Activated CD8-positive, alpha-beta T cell treated with anti-CD3 and anti-CD28 coated beads, Interleukin-2, amount 10 ng/mL, durations not matched to agents 7 days and 5 days (primary cell): Measurements from ENCODE around the gene LRMDA. TPM values are rescaled to one million over a fixed set of nuclear protein-coding genes. Genes with fewer than 3 reads are reported as not detected.

Experiments
- ATAC-seq: fragments of 150-1000 bp; cut with Tn5 transposase; one replicate; pipeline ENCODE4 v1.10.0; 2021; ENCODE audit warnings: moderate library complexity
- CTCF ChIA-PET: fragments of 350-600 bp; sonication (Branson Sonifier 250); formaldehyde crosslinking; loops from one replicate; lab custom pipeline; 2021; ENCODE audit warnings: antibody characterized with exemption; lab: Charles Lee
- POLR2A ChIA-PET: fragments of 350-600 bp; sonication (Branson Sonifier 250); formaldehyde crosslinking; loops from one replicate; lab custom pipeline; 2021; ENCODE audit warnings: antibody characterized with exemption; lab: Charles Lee
- DNase-seq: peaks from one replicate; pipeline ENCODE4 v3.0.0-alpha.2; 2020
- H3K27ac Mint-ChIP-seq: one replicate; pipeline ENCODE4 v1.8.0; 2021; ENCODE audit warnings: mild to moderate bottlenecking, mixed read lengths
- H3K27me3 Mint-ChIP-seq: one replicate; pipeline ENCODE4 v1.8.0; 2021; ENCODE audit warnings: low read depth, mixed read lengths
- H3K36me3 Mint-ChIP-seq: one replicate; pipeline ENCODE4 v1.8.0; 2021; ENCODE audit warnings: low read depth, mixed read lengths
- H3K4me1 Mint-ChIP-seq: one replicate; pipeline ENCODE4 v1.8.0; 2021; ENCODE audit warnings: low read depth, mixed read lengths
- H3K4me3 Mint-ChIP-seq: one replicate; pipeline ENCODE4 v1.8.0; 2021; ENCODE audit warnings: mild to moderate bottlenecking, mixed read lengths
- H3K9me3 Mint-ChIP-seq: one replicate; pipeline ENCODE4 v1.8.0; 2022; ENCODE audit warnings: mixed read lengths; ENCODE audit not compliant: insufficient read depth
- total RNA-seq, 2 experiments: library from RNA; stranded (reverse); gene quantifications; one replicate each; pipeline ENCODE4 v1.2.3, GENCODE V29; 2021

LRMDA gene
- total RNA-seq, 2 experiments from 2014 or later = not detected

- DNase-seq (no peak), ATAC-seq (no peak)
- H3K4me3 Mint-ChIP-seq = no peak overlapping the region
- H3K9me3 Mint-ChIP-seq = no peaks in the 10 kb centered on the region
- CTCF ChIA-PET = no interaction called here
- H3K27me3 Mint-ChIP-seq = peaks cover 2% of the 10 kb centered on the region
- no peaks in the 10 kb centered on the region for H3K4me1 Mint-ChIP-seq
- H3K27ac Mint-ChIP-seq = no peak overlapping the region
- POLR2A ChIA-PET = no interaction called here
- no peaks in the 10 kb centered on the region for H3K36me3 Mint-ChIP-seq
Measured at GRCh38 chr10:75803816-75804552, 372.6 kb downstream of the LRMDA start.

GRCh38 chr10:75806186-75806585, 374.8 kb downstream of the LRMDA start:
- H3K4me3 Mint-ChIP-seq = no peak overlapping the region
- ATAC-seq = no peak
- no peak for DNase-seq
- H3K27ac Mint-ChIP-seq = no peak overlapping the region
- CTCF ChIA-PET = no interaction called here
- no peaks in the 10 kb centered on the region for H3K9me3 Mint-ChIP-seq
- H3K36me3 Mint-ChIP-seq = no peaks in the 10 kb centered on the region
- no peaks in the 10 kb centered on the region for H3K27me3 Mint-ChIP-seq
- H3K4me1 Mint-ChIP-seq = no peaks in the 10 kb centered on the region
- POLR2A ChIA-PET = no interaction called here

- H3K9me3 Mint-ChIP-seq = no peaks in the 10 kb centered on the region
- no peaks in the 10 kb centered on the region for H3K27me3 Mint-ChIP-seq
- no peaks in the 10 kb centered on the region for H3K4me1 Mint-ChIP-seq
- no peak overlapping the region for H3K4me3 Mint-ChIP-seq
- CTCF ChIA-PET = no interaction called here
- POLR2A ChIA-PET = no interaction called here
- DNase-seq (no peak), ATAC-seq (no peak)
- H3K36me3 Mint-ChIP-seq = no peaks in the 10 kb centered on the region
- H3K27ac Mint-ChIP-seq = no peak overlapping the region
Measured at GRCh38 chr10:75807456-75807855, 376.0 kb downstream of the LRMDA start.

- Mint-ChIP-seq H3K27me3 (no peaks in the 10 kb centered on the region), H3K4me3 (no peak overlapping the region), H3K27ac (no peak overlapping the region), H3K9me3 (no peaks in the 10 kb centered on the region), H3K4me1 (no peaks in the 10 kb centered on the region), H3K36me3 (no peaks in the 10 kb centered on the region)
- ATAC-seq (no peak), DNase-seq (no peak)
- POLR2A ChIA-PET = no interaction called here
- CTCF ChIA-PET = no interaction called here
Measured at GRCh38 chr10:75809003-75809402, 377.6 kb downstream of the LRMDA start.

- Mint-ChIP-seq H3K4me1 (no peaks in the 10 kb centered on the region), H3K9me3 (no peaks in the 10 kb centered on the region), H3K4me3 (no peak overlapping the region), H3K36me3 (no peaks in the 10 kb centered on the region), H3K27me3 (peaks cover 2% of the 10 kb centered on the region), H3K27ac (no peak overlapping the region)
- ATAC-seq (no peak), DNase-seq (no peak)
- ChIA-PET POLR2A (no interaction called here), CTCF (no interaction called here)
Measured at GRCh38 chr10:75814014-75814413, 382.6 kb downstream of the LRMDA start.

- Mint-ChIP-seq H3K4me1 (no peaks in the 10 kb centered on the region), H3K27me3 (peaks cover 2% of the 10 kb centered on the region), H3K27ac (no peak overlapping the region), H3K36me3 (no peaks in the 10 kb centered on the region), H3K9me3 (no peaks in the 10 kb centered on the region), H3K4me3 (no peak overlapping the region)
- POLR2A ChIA-PET = no interaction called here
- DNase-seq = no peak
- CTCF ChIA-PET = no interaction called here
- ATAC-seq = no peak
Measured at GRCh38 chr10:75815066-75815465, 383.6 kb downstream of the LRMDA start.

- ATAC-seq (no peak), DNase-seq (no peak)
- Mint-ChIP-seq H3K36me3 (no peaks in the 10 kb centered on the region), H3K27me3 (peaks cover 2% of the 10 kb centered on the region), H3K4me1 (no peaks in the 10 kb centered on the region), H3K27ac (no peak overlapping the region), H3K9me3 (no peaks in the 10 kb centered on the region), H3K4me3 (no peak overlapping the region)
- POLR2A ChIA-PET = no interaction called here
- CTCF ChIA-PET = no interaction called here
Measured at GRCh38 chr10:75817198-75817597, 385.8 kb downstream of the LRMDA start.

GRCh38 chr10:75818552-75818951, 387.1 kb downstream of the LRMDA start:
- ChIA-PET CTCF (no interaction called here), POLR2A (no interaction called here)
- DNase-seq (no peak), ATAC-seq (no peak)
- Mint-ChIP-seq H3K9me3 (no peaks in the 10 kb centered on the region), H3K4me3 (no peak overlapping the region), H3K27me3 (peaks cover 2% of the 10 kb centered on the region), H3K4me1 (no peaks in the 10 kb centered on the region), H3K36me3 (no peaks in the 10 kb centered on the region), H3K27ac (no peak overlapping the region)

GRCh38 chr10:75825235-75825634, 393.8 kb downstream of the LRMDA start:
- H3K36me3 Mint-ChIP-seq = no peaks in the 10 kb centered on the region
- ChIA-PET CTCF (no interaction called here), POLR2A (no interaction called here)
- no peaks in the 10 kb centered on the region for H3K4me1 Mint-ChIP-seq
- DNase-seq (no peak), ATAC-seq (no peak)
- H3K27ac Mint-ChIP-seq = no peak overlapping the region
- H3K27me3 Mint-ChIP-seq = no peaks in the 10 kb centered on the region
- H3K9me3 Mint-ChIP-seq = no peaks in the 10 kb centered on the region
- no peak overlapping the region for H3K4me3 Mint-ChIP-seq

GRCh38 chr10:75825661-75826060, 394.2 kb downstream of the LRMDA start:
- Mint-ChIP-seq H3K4me3 (no peak overlapping the region), H3K36me3 (no peaks in the 10 kb centered on the region), H3K27me3 (no peaks in the 10 kb centered on the region), H3K27ac (no peak overlapping the region), H3K4me1 (no peaks in the 10 kb centered on the region), H3K9me3 (no peaks in the 10 kb centered on the region)
- DNase-seq = no peak
- ChIA-PET CTCF (interaction anchor here (0.6 kb wide), 1 partner anchor 19 kb away, joined by 3 read pairs; no protein-coding TSS in a partner anchor), POLR2A (no interaction called here)
- no peak for ATAC-seq

GRCh38 chr10:75826846-75827245, 395.4 kb downstream of the LRMDA start:
- Mint-ChIP-seq H3K36me3 (no peaks in the 10 kb centered on the region), H3K27me3 (no peaks in the 10 kb centered on the region), H3K4me3 (no peak overlapping the region), H3K9me3 (no peaks in the 10 kb centered on the region), H3K27ac (no peak overlapping the region), H3K4me1 (no peaks in the 10 kb centered on the region)
- ChIA-PET CTCF (no interaction called here), POLR2A (no interaction called here)
- DNase-seq = no peak
- ATAC-seq = no peak

GRCh38 chr10:75827587-75828021, 396.2 kb downstream of the LRMDA start:
- H3K9me3 Mint-ChIP-seq = no peaks in the 10 kb centered on the region
- CTCF ChIA-PET = no interaction called here
- H3K4me3 Mint-ChIP-seq = no peak overlapping the region
- DNase-seq (no peak), ATAC-seq (no peak)
- POLR2A ChIA-PET = no interaction called here
- H3K27ac Mint-ChIP-seq = no peak overlapping the region
- H3K27me3 Mint-ChIP-seq = no peaks in the 10 kb centered on the region
- no peaks in the 10 kb centered on the region for H3K36me3 Mint-ChIP-seq
- H3K4me1 Mint-ChIP-seq = no peaks in the 10 kb centered on the region

GRCh38 chr10:75828413-75828812, 397.0 kb downstream of the LRMDA start:
- ATAC-seq = no peak
- POLR2A ChIA-PET = no interaction called here
- H3K27me3 Mint-ChIP-seq = no peaks in the 10 kb centered on the region

More at GRCh38 chr10:75828413-75828812, 397.0 kb downstream of the LRMDA start:
- no peak for DNase-seq
- CTCF ChIA-PET = no interaction called here
- H3K9me3 Mint-ChIP-seq = no peaks in the 10 kb centered on the region
- no peak overlapping the region for H3K27ac Mint-ChIP-seq
- no peak overlapping the region for H3K4me3 Mint-ChIP-seq
- H3K36me3 Mint-ChIP-seq = no peaks in the 10 kb centered on the region
- H3K4me1 Mint-ChIP-seq = no peaks in the 10 kb centered on the region
